IMR-90 (cell line): ENCODE data around the gene GSPT1. TPM values are rescaled to one million over a fixed set of nuclear protein-coding genes. Genes with fewer than 3 reads are reported as not detected.

Source experiments
- ATAC-seq: fragments of 200-7000 bp; cut with Tn5 transposase; 2 replicates; pipeline ENCODE4 v1.9.1; 2020; ENCODE audit warnings: low read depth, mild to moderate bottlenecking, moderate library complexity
- BruUV-seq: library from RNA; stranded (reverse); fragments of 400-500 nt; replicated peaks from 2 replicates; lab custom pipeline; 2021; lab: Mats Ljungman, UMichigan
- CTCF ChIA-PET: fragments of 300-600 bp; formaldehyde crosslinking; extraction: SDS; loops from one replicate; lab custom pipeline; 2021; ENCODE audit warnings: antibody characterized with exemption; lab: Yijun Ruan, JAX
- POLR2A ChIA-PET: fragments of 300-600 bp; sonication (Branson Sonifier 250); formaldehyde crosslinking; loops from one replicate; lab custom pipeline; 2022; ENCODE audit warnings: antibody characterized with exemption; ENCODE audit not compliant: unreplicated experiment; lab: Charles Lee
- DNase-seq: peaks from one replicate; pipeline ENCODE4 v3.0.0; 2013
- H2AFZ ChIP-seq: replicated peaks from 2 replicates; pipeline ENCODE3; 2013; ENCODE audit warnings: low read length, mild to moderate bottlenecking; ENCODE audit not compliant: poor library complexity
- H2AK5ac ChIP-seq: 2 replicates; pipeline ENCODE4 v1.6.1; 2013; ENCODE audit warnings: low read depth, low read length, inconsistent platforms
- H2AK9ac ChIP-seq: replicated peaks from 2 replicates; pipeline ENCODE3; 2013; ENCODE audit warnings: mild to moderate bottlenecking, low read depth, low read length, moderate library complexity; ENCODE audit not compliant: poor library complexity
- H2BK120ac ChIP-seq: 2 replicates; pipeline ENCODE4 v1.6.1; 2013; ENCODE audit warnings: low read depth, low read length, inconsistent platforms
- H2BK15ac ChIP-seq: 3 replicates; pipeline ENCODE4 v1.6.1; 2013; ENCODE audit warnings: low read depth, low read length, inconsistent platforms
- H2BK20ac ChIP-seq: 2 replicates; pipeline ENCODE4 v1.6.1; 2013; ENCODE audit warnings: low read depth, mild to moderate bottlenecking, inconsistent platforms, low read length, moderate library complexity
- H2BK5ac ChIP-seq: 2 replicates; pipeline ENCODE4 v1.6.1; 2013; ENCODE audit warnings: mild to moderate bottlenecking, low read depth, low read length, inconsistent platforms; ENCODE audit not compliant: poor library complexity, severe bottlenecking
- H3K14ac ChIP-seq: replicated peaks from 2 replicates; pipeline ENCODE4 v1.6.1; 2013; ENCODE audit warnings: low read depth, low read length, inconsistent platforms
- H3K18ac ChIP-seq: 2 replicates; pipeline ENCODE4 v1.6.1; 2013; ENCODE audit warnings: low read depth, low read length, control low read depth
- H3K23ac ChIP-seq: 2 replicates; pipeline ENCODE4 v1.6.1; 2013; ENCODE audit warnings: low read depth, low read length, inconsistent platforms
- H3K27ac ChIP-seq: 2 replicates; pipeline ENCODE4 v1.5.1; 2013; ENCODE audit warnings: mild to moderate bottlenecking, control low read depth, low read length; ENCODE audit not compliant: insufficient read depth
- H3K27me3 ChIP-seq: 2 replicates; pipeline ENCODE4 v1.6.1; 2013; ENCODE audit warnings: low read length; ENCODE audit not compliant: control insufficient read depth, insufficient read depth
- H3K36me3 ChIP-seq: 2 replicates; pipeline ENCODE4 v1.6.1; 2013; ENCODE audit warnings: low read length, mixed read lengths; ENCODE audit not compliant: control insufficient read depth, insufficient read depth
- H3K4ac ChIP-seq: 2 replicates; pipeline ENCODE4 v1.6.1; 2013; ENCODE audit warnings: low read depth, low read length, inconsistent platforms
- H3K4me1 ChIP-seq: 2 replicates; pipeline ENCODE4 v1.6.1; 2013; ENCODE audit warnings: low read length, mixed read lengths; ENCODE audit not compliant: control insufficient read depth, insufficient read depth
- H3K4me2 ChIP-seq: 2 replicates; pipeline ENCODE4 v1.6.1; 2013; ENCODE audit warnings: low read depth, mild to moderate bottlenecking, control low read depth, low read length, moderate library complexity
- H3K4me3 ChIP-seq: 2 replicates; pipeline ENCODE4 v1.5.1; 2013; ENCODE audit warnings: low read depth, mild to moderate bottlenecking, control low read depth, low read length, moderate library complexity; ENCODE audit not compliant: insufficient read depth
- H3K56ac ChIP-seq: 2 replicates; pipeline ENCODE4 v1.6.1; 2013; ENCODE audit warnings: low read length, inconsistent platforms; ENCODE audit not compliant: insufficient read depth; ENCODE audit errors: extremely low read depth
- H3K79me1 ChIP-seq, 2 experiments: 2 replicates each; pipeline ENCODE4 v1.6.1; 2013; ENCODE audit warnings: low read length in 2 of 2, inconsistent platforms in 1 of 2, low read depth in 1 of 2
- H3K9ac ChIP-seq: 2 replicates; pipeline ENCODE4 v1.6.1; 2013; ENCODE audit warnings: low read depth, low read length, control low read depth
- H3K9me1 ChIP-seq: 2 replicates; pipeline ENCODE4 v1.6.1; 2013; ENCODE audit warnings: low read length, inconsistent platforms; ENCODE audit not compliant: insufficient read depth
- H3K9me3 ChIP-seq: 2 replicates; pipeline ENCODE4 v1.6.1; 2013; ENCODE audit warnings: low read length; ENCODE audit not compliant: control insufficient read depth, insufficient read depth
- H4K20me1 ChIP-seq: 2 replicates; pipeline ENCODE4 v1.6.1; 2013; ENCODE audit warnings: low read length, inconsistent platforms; ENCODE audit not compliant: insufficient read depth
- H4K5ac ChIP-seq: 2 replicates; pipeline ENCODE4 v1.6.1; 2013; ENCODE audit warnings: mild to moderate bottlenecking, low read depth, low read length, control low read depth
- H4K8ac ChIP-seq, 2 experiments: 2 replicates each; pipeline ENCODE4 v1.6.1; 2013; ENCODE audit warnings: low read depth in 2 of 2, low read length in 2 of 2, control low read depth in 1 of 2, inconsistent platforms in 1 of 2
- H4K91ac ChIP-seq: 2 replicates; pipeline ENCODE4 v1.6.1; 2013; ENCODE audit warnings: low read depth, low read length, inconsistent platforms; ENCODE audit not compliant: insufficient read depth
- BHLHE40 ChIP-seq: fragments of 150-350 bp; IDR thresholded peaks from 2 replicates; pipeline ENCODE4 v1.6.1; 2016; ENCODE audit warnings: mild to moderate bottlenecking, low read depth, low read length
- CEBPB ChIP-seq: IDR thresholded peaks from 2 replicates; pipeline ENCODE4 v1.6.1; 2012; ENCODE audit warnings: low read depth, low read length, improper control_type of control experiment
- CHD1 ChIP-seq: IDR thresholded peaks from 2 replicates; pipeline ENCODE4 v1.6.1; 2012; ENCODE audit warnings: low read depth, low read length, improper control_type of control experiment
- MAZ ChIP-seq: IDR thresholded peaks from 2 replicates; pipeline ENCODE4 v1.6.1; 2012; ENCODE audit warnings: low read depth, mild to moderate bottlenecking, low read length, improper control_type of control experiment, moderate library complexity, borderline replicate concordance
- RCOR1 ChIP-seq: IDR thresholded peaks from 2 replicates; pipeline ENCODE4 v1.6.1; 2012; ENCODE audit warnings: mild to moderate bottlenecking, low read length, improper control_type of control experiment; ENCODE audit not compliant: insufficient replicate concordance
- RFX5 ChIP-seq: IDR thresholded peaks from 2 replicates; pipeline ENCODE4 v1.8.0; 2012; ENCODE audit warnings: low read depth, mild to moderate bottlenecking, low read length, moderate library complexity
- WGBS, 2 experiments: methylation state at CpG; one replicate each; pipeline versions ENCODE4 v1.1.5 to v1.1.7; 2013; ENCODE audit warnings: missing lambda C conversion rate in 2 of 2; ENCODE audit not compliant: insufficient read length in 1 of 2; ENCODE audit errors: extremely low coverage in 2 of 2; 5-methylcytosine and 5-hydroxymethylcytosine counted together
- dilution Hi-C: fragments of 300-500 bp; cut with HindIII; formaldehyde crosslinking; loops from one replicate; pipeline ENCODE4 v1.14.3; 2018; ENCODE audit warnings: low sequenced_read_pairs; ENCODE audit not compliant: unreplicated experiment
- in situ Hi-C: fragments of 300-500 bp; cut with MboI; formaldehyde crosslinking; loops from 3 replicates; pipeline ENCODE4 v1.14.3; 2019; ENCODE audit warnings: low sequenced_read_pairs, inconsistent platforms, mixed read lengths
- intact Hi-C: fragments of 100-400 bp; cut with micrococcal nuclease; formaldehyde crosslinking; loops from 2 replicates; pipeline ENCODE4 v1.10.0; 2022
- polyA plus RNA-seq, 3 experiments: library from polyadenylated mRNA; depleted of rRNA; stranded (reverse); fragments of >200 nt; gene quantifications; 2 replicates each; pipeline ENCODE4 v1.2.3, GENCODE V29; 2012; ENCODE audit warnings: low replicate concordance in 1 of 3
- total RNA-seq: library from RNA; depleted of rRNA; stranded (reverse); fragments of >200 nt; gene quantifications from 2 replicates; pipeline ENCODE4 v1.2.3, GENCODE V29; 2012

Gene GSPT1
- total and polyA plus RNA-seq, 2 of the 4 experiments (the other 2 are of a cell fraction): 76.3 to 84.8 TPM

DNA sequence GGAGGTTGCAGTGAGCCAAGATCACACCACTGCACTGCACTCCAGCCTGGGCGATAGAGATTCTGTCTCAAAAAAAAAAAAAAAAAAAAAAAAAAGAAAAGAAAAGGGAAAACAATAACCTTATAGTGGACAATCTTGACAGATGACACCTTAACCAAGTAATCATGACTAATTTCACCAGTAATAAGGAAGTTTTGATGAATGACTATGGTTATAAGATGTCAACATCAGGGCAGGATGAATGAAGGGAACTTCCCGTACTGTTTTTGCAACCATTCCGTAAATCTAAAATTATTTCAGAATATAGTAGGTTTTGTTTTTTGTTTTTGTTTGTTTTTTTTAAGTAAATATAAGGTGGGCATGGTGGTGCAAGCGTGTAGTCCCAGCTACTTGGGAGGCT, 23.0 kb downstream of the GSPT1 start:
- H2BK20ac ChIP-seq: no peak overlapping the region
- H3K56ac ChIP-seq: no peak overlapping the region
- dilution Hi-C loops: no loop called here
- no peak overlapping the region for H4K8ac ChIP-seq
- ATAC-seq: no peak
- no peak overlapping the region for H2AK9ac ChIP-seq
- no peak for DNase-seq
- TF ChIP-seq MAZ: no peak
- TF ChIP-seq CHD1: no peak
- no peak for TF ChIP-seq BHLHE40
- TF ChIP-seq RCOR1: no peak
- TF ChIP-seq RFX5: no peak
- TF ChIP-seq CEBPB: no peak
- H2AFZ ChIP-seq: no peak overlapping the region
- H2BK15ac ChIP-seq: no peak overlapping the region
- H3K27ac ChIP-seq: no peak overlapping the region
- H4K5ac ChIP-seq: no peak overlapping the region
- intact Hi-C loops: loop anchor here (10.0 kb wide), 1 partner anchor 82 kb away; the partner anchor contains the start of gene SNX29
- H3K18ac ChIP-seq: no peak overlapping the region
- POLR2A ChIA-PET: no interaction called here
- H3K4me3 ChIP-seq: no peak overlapping the region
- WGBS, 2 experiments: no CpG with 5 or more reads among the region's 4 CpGs
- H4K91ac ChIP-seq: no peak overlapping the region
- in situ Hi-C loops: no loop called here
- CTCF ChIA-PET: no interaction called here
- peaks cover 21% of the 10 kb centered on the region for H4K20me1 ChIP-seq
- peaks cover 4% of the 10 kb centered on the region for H3K4me1 ChIP-seq
- 0 out of 2 replicates have a peak, but pooled peaks cover 4% of the 10 kb centered on the region for H3K9me1 ChIP-seq
- H3K79me1 ChIP-seq: peaks cover 22 to 37% of the 10 kb centered on the region in 2 experiments
- no peaks in the 10 kb centered on the region for H3K9me3 ChIP-seq
- H3K27me3 ChIP-seq: no peaks in the 10 kb centered on the region
- H3K36me3 ChIP-seq: peaks cover 29% of the 10 kb centered on the region
- BruUV-seq: no TSS peak
- no peak overlapping the region for H3K9ac ChIP-seq
- H3K4ac ChIP-seq: no peak overlapping the region
- H3K23ac ChIP-seq: no peak overlapping the region
- H2BK5ac ChIP-seq: peak overlapping the region; percentile 39
- H3K4me2 ChIP-seq: no peak overlapping the region
- H2AK5ac ChIP-seq: no peak overlapping the region
- no peak overlapping the region for H3K14ac ChIP-seq
- H2BK120ac ChIP-seq: no peak overlapping the region
